Mesendoderm (in vitro differentiated cells): ENCODE measurements around the gene TNP2.

Source experiments
- DNase-seq: peaks from one replicate; pipeline ENCODE4 v3.0.0; 2013
- H2AK5ac ChIP-seq: 2 replicates; pipeline ENCODE4 v1.6.1; 2013; ENCODE audit warnings: low read length, inconsistent platforms
- H2BK120ac ChIP-seq: 2 replicates; pipeline ENCODE4 v1.6.1; 2013; ENCODE audit warnings: low read depth, mild to moderate bottlenecking, low read length, moderate library complexity, mixed read lengths
- H2BK15ac ChIP-seq: replicated peaks from 2 replicates; pipeline ENCODE4 v1.6.1; 2013; ENCODE audit warnings: low read depth, mild to moderate bottlenecking, moderate library complexity
- H2BK5ac ChIP-seq: 2 replicates; pipeline ENCODE4 v1.6.1; 2013; ENCODE audit warnings: low read length, inconsistent platforms
- H3K18ac ChIP-seq: 2 replicates; pipeline ENCODE4 v1.6.1; 2013; ENCODE audit warnings: mild to moderate bottlenecking, low read length, mixed read lengths
- H3K23ac ChIP-seq: one replicate; pipeline ENCODE4 v1.6.1; 2013; ENCODE audit warnings: low read length
- H3K27ac ChIP-seq: 2 replicates; pipeline ENCODE4 v1.5.1; 2013; ENCODE audit warnings: low read depth, mild to moderate bottlenecking, inconsistent platforms, low read length, moderate library complexity
- H3K27me3 ChIP-seq: 2 replicates; pipeline ENCODE4 v1.6.1; 2013; ENCODE audit warnings: low read length, control low read depth, mild to moderate bottlenecking, inconsistent platforms; ENCODE audit not compliant: insufficient read depth, poor library complexity
- H3K36me3 ChIP-seq: 2 replicates; pipeline ENCODE4 v1.6.1; 2013; ENCODE audit warnings: low read length, inconsistent platforms; ENCODE audit not compliant: control insufficient read depth, insufficient read depth
- H3K4ac ChIP-seq: one replicate; pipeline ENCODE4 v1.6.1; 2013; ENCODE audit warnings: low read depth, mild to moderate bottlenecking, low read length, moderate library complexity
- H3K4me1 ChIP-seq: 2 replicates; pipeline ENCODE4 v1.6.1; 2013; ENCODE audit warnings: low read depth, low read length, inconsistent platforms; ENCODE audit not compliant: control insufficient read depth
- H3K4me2 ChIP-seq: 2 replicates; pipeline ENCODE4 v1.6.1; 2013; ENCODE audit warnings: low read length
- H3K4me3 ChIP-seq: 2 replicates; pipeline ENCODE4 v1.5.1; 2013; ENCODE audit warnings: mild to moderate bottlenecking, low read length
- H3K56ac ChIP-seq: one replicate; pipeline ENCODE4 v1.6.1; 2013; ENCODE audit warnings: low read length
- H3K79me1 ChIP-seq: 2 replicates; pipeline ENCODE4 v1.6.1; 2013; ENCODE audit warnings: low read length, inconsistent platforms
- H3K79me2 ChIP-seq: 2 replicates; pipeline ENCODE4 v1.6.1; 2013; ENCODE audit warnings: mild to moderate bottlenecking, low read length; ENCODE audit not compliant: control insufficient read depth, insufficient read depth
- H3K9ac ChIP-seq: 2 replicates; pipeline ENCODE4 v1.6.1; 2013; ENCODE audit warnings: low read length, inconsistent platforms
- H4K5ac ChIP-seq: one replicate; pipeline ENCODE4 v1.6.1; 2013; ENCODE audit warnings: low read length
- H4K8ac ChIP-seq: one replicate; pipeline ENCODE4 v1.6.1; 2013; ENCODE audit warnings: low read depth, mild to moderate bottlenecking, control low read depth, low read length, moderate library complexity
- WGBS: extraction: QIAGEN DNeasy Blood & Tissue Kit; methylation state at CpG from one replicate; pipeline ENCODE4 v1.1.7; 2013; ENCODE audit warnings: low lambda C conversion rate, missing lambda C conversion rate; ENCODE audit not compliant: insufficient coverage; ENCODE audit errors: extremely low coverage; 5-methylcytosine and 5-hydroxymethylcytosine counted together

Gene TNP2

GRCh38 chr16:11249233-11250061 lies 19.7 kb downstream of the TNP2 start:
- H2BK15ac ChIP-seq, result no peak overlapping the region
- no peak overlapping the region for H3K23ac ChIP-seq
- H2AK5ac ChIP-seq, result no peak overlapping the region
- H3K79me2 ChIP-seq, result peaks cover 15% of the 10 kb centered on the region
- no peak overlapping the region for H4K8ac ChIP-seq
- no CpG with 5 or more reads among the region's 63 CpGs for WGBS
- H3K27ac ChIP-seq, result no peak overlapping the region
- H4K5ac ChIP-seq, result no peak overlapping the region
- no peaks in the 10 kb centered on the region for H3K27me3 ChIP-seq
- H2BK120ac ChIP-seq, result no peak overlapping the region
- H3K56ac ChIP-seq, result no peak overlapping the region
- H3K4me1 ChIP-seq, result peaks cover 2% of the 10 kb centered on the region
- H3K4ac ChIP-seq, result no peak overlapping the region
- H3K4me3 ChIP-seq, result no peak overlapping the region
- H3K36me3 ChIP-seq, result peaks cover 9% of the 10 kb centered on the region
- no peak overlapping the region for H3K18ac ChIP-seq
- peaks cover 12% of the 10 kb centered on the region for H3K79me1 ChIP-seq
- DNase-seq, result no peak
- no peak overlapping the region for H3K9ac ChIP-seq
- H2BK5ac ChIP-seq, result no peak overlapping the region
- no peak overlapping the region for H3K4me2 ChIP-seq

GRCh38 chr16:11248133-11248532 lies 21.0 kb downstream of the TNP2 start:
- no peak overlapping the region for H2BK120ac ChIP-seq
- no peak overlapping the region for H2BK15ac ChIP-seq
- no peak overlapping the region for H2BK5ac ChIP-seq
- no peaks in the 10 kb centered on the region for H3K27me3 ChIP-seq
- peaks cover 4% of the 10 kb centered on the region for H3K79me1 ChIP-seq
- no peak overlapping the region for H3K56ac ChIP-seq
- H3K27ac ChIP-seq, result no peak overlapping the region
- no peak overlapping the region for H2AK5ac ChIP-seq
- no CpG with 5 or more reads among the region's 8 CpGs for WGBS
- H3K23ac ChIP-seq, result no peak overlapping the region
- peaks cover 2% of the 10 kb centered on the region for H3K36me3 ChIP-seq
- no peak overlapping the region for H3K9ac ChIP-seq
- H3K4me3 ChIP-seq, result no peak overlapping the region
- H4K8ac ChIP-seq, result no peak overlapping the region
- H4K5ac ChIP-seq, result no peak overlapping the region
- no peak for DNase-seq
- no peak overlapping the region for H3K4ac ChIP-seq
- H3K18ac ChIP-seq, result no peak overlapping the region
- peaks cover 3% of the 10 kb centered on the region for H3K79me2 ChIP-seq
- H3K4me1 ChIP-seq, result no peaks in the 10 kb centered on the region
- H3K4me2 ChIP-seq, result no peak overlapping the region

- Histone ChIP-seq H3K4ac (no peak overlapping the region), H3K27me3 (no peaks in the 10 kb centered on the region), H2AK5ac (no peak overlapping the region), H3K79me1 (no peaks in the 10 kb centered on the region), H3K23ac (no peak overlapping the region), H3K4me1 (no peaks in the 10 kb centered on the region), H3K27ac (no peak overlapping the region), H3K36me3 (no peaks in the 10 kb centered on the region), H4K5ac (no peak overlapping the region), H2BK5ac (no peak overlapping the region), H3K4me3 (no peak overlapping the region), H3K4me2 (no peak overlapping the region), H4K8ac (no peak overlapping the region), H3K9ac (no peak overlapping the region), H3K79me2 (no peaks in the 10 kb centered on the region), H2BK15ac (no peak overlapping the region), H3K18ac (no peak overlapping the region), H3K56ac (no peak overlapping the region), H2BK120ac (no peak overlapping the region)
- no peak for DNase-seq
Observed at GRCh38 chr16:11245988-11246387, 23.1 kb downstream of the TNP2 start.

GRCh38 chr16:11245222-11245737 lies 23.8 kb downstream of the TNP2 start:
- WGBS, result no CpG with 5 or more reads among the region's 5 CpGs
- H4K8ac ChIP-seq, result no peak overlapping the region
- no peak overlapping the region for H2BK5ac ChIP-seq
- no peaks in the 10 kb centered on the region for H3K27me3 ChIP-seq
- H2BK120ac ChIP-seq, result no peak overlapping the region
- H3K23ac ChIP-seq, result no peak overlapping the region
- H3K4me3 ChIP-seq, result no peak overlapping the region
- no peak for DNase-seq
- H2AK5ac ChIP-seq, result no peak overlapping the region
- no peak overlapping the region for H4K5ac ChIP-seq
- no peaks in the 10 kb centered on the region for H3K79me2 ChIP-seq
- H3K27ac ChIP-seq, result no peak overlapping the region
- H3K79me1 ChIP-seq, result no peaks in the 10 kb centered on the region
- no peaks in the 10 kb centered on the region for H3K36me3 ChIP-seq
- no peak overlapping the region for H3K4me2 ChIP-seq
- no peaks in the 10 kb centered on the region for H3K4me1 ChIP-seq
- H3K18ac ChIP-seq, result no peak overlapping the region
- no peak overlapping the region for H3K9ac ChIP-seq
- no peak overlapping the region for H3K56ac ChIP-seq
- H2BK15ac ChIP-seq, result no peak overlapping the region
- no peak overlapping the region for H3K4ac ChIP-seq

GRCh38 chr16:11242658-11243057 lies 26.5 kb downstream of the TNP2 start:
- Histone ChIP-seq H2BK15ac (no peak overlapping the region), H3K23ac (no peak overlapping the region), H3K9ac (no peak overlapping the region), H3K27me3 (no peaks in the 10 kb centered on the region), H3K18ac (no peak overlapping the region), H3K36me3 (no peaks in the 10 kb centered on the region), H2BK120ac (no peak overlapping the region), H3K27ac (no peak overlapping the region), H2BK5ac (no peak overlapping the region), H3K4me3 (no peak overlapping the region), H3K79me1 (no peaks in the 10 kb centered on the region), H4K5ac (no peak overlapping the region), H3K56ac (no peak overlapping the region), H3K4me1 (no peaks in the 10 kb centered on the region), H3K79me2 (no peaks in the 10 kb centered on the region), H2AK5ac (no peak overlapping the region), H3K4me2 (no peak overlapping the region), H4K8ac (no peak overlapping the region), H3K4ac (no peak overlapping the region)
- no peak for DNase-seq
- WGBS, result no CpG with 5 or more reads among the region's 12 CpGs
